HG02973 (cell line): ENCODE results near the gene C11orf68.

Experiments
- ATAC-seq: cut with Tn5 transposase; IDR thresholded peaks from one replicate; pipeline ENCODE4 v1.9.1; 2021; ENCODE audit warnings: moderate library complexity; ENCODE audit not compliant: unreplicated experiment

Gene C11orf68

DNA sequence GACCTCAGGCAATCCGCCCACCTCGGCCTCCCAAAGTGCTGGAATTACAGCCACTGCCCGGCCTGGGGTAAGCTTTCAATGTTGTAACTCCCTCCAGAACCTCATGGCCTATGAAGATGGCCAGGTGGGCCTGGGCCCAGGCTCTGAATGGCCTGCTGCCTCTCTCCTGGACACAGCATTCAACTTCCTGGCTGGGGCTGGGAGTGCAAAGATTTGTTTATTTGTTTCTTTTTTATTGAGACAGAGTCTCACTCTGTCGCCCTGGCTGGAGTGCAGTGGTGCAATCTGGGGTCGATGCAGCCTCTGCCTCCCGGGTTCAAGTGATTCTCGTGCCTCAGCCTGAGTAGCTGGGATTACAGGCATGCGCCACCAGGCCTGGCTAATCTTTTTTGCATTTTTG, 25.9 kb upstream of the C11orf68 start:
- no peak for ATAC-seq

DNA sequence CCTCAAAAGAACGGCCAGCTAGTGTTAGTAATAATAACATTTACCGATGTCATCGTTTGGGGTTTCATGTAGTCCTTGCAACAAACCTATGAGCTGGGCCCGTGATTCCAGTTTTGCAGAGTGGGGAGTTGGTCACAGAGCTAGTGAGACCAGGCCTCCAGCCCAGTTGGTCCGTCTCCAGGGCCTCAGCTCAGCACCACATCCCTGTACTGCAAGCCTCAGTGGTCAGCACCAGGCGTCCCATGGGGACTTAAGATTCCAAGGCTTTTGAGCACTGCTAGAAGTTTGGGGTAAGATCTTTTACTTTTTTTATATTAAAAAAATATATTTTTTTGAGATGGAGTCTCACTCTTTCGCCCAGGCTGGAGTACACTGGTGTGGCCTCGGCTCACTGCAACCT, 25.3 kb upstream of the C11orf68 start:
- no peak for ATAC-seq

DNA sequence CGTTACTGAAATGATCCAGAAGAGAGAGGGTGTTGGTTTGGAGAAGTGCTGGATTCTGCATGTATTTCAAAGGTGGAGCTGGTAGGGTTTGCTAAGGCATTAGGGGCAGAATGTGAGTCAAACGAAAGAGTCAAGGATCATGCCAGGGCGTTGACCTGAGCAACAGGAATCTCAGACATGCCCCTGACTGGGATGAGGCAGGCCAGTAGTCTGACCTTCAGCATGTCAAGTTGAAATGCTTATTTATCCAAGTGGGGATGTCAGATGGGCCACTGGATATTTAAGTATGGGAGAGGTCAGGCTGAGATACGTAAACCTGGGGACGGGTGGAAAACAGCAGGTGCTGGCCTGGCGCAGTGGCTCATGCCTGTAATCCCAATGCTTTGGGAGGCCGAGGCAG, 23.7 kb upstream of the C11orf68 start:
- no peak for ATAC-seq

DNA sequence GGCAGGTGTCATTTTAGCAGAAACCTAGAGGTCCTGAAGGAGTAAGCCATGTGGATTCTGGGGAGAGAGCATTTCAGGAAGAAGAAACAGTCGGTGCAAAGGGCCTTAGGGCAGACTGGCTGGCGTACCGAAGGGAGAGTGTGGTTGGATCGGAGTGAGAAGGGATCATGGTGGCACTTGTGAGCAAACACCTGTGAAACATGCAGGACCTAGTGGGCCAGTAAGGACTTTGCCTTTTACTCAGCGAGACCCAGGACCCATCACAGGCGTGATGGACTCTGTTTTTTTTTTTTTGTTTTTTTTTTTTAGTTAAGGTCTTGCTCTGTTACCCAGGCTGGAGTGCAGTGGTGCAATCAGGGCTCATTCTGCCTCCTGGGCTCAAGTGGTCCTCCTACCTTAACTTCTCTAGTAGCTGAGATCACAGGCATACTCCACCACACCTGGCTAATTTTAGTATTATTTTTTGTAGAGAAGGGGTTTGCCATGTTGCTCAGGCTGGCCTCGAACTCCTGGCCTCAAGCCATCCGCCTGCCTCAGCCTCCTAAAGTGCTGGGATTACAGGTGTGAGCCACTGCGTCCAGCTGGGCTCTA, 23.0 kb upstream of the C11orf68 start:
- ATAC-seq, result no peak

DNA sequence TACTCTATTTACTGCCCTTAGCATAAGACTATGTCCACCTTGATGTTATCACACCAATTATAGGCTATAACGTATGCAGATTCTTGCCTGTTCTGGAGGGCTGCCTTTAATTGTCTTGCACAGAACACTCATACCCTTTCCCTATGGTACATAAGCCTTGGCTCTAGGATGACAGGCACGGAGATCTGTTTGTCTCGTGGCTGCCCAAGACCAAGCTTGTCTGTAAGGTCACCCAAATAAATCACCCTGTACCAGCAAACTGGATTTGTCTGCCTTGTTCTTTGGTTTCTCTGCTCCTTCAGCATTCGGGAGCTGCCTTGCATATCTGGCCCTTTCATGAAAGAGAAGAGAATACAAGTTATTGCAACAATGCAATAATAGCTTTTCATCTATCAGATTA, 18.9 kb upstream of the C11orf68 start:
- ATAC-seq, result no peak

DNA sequence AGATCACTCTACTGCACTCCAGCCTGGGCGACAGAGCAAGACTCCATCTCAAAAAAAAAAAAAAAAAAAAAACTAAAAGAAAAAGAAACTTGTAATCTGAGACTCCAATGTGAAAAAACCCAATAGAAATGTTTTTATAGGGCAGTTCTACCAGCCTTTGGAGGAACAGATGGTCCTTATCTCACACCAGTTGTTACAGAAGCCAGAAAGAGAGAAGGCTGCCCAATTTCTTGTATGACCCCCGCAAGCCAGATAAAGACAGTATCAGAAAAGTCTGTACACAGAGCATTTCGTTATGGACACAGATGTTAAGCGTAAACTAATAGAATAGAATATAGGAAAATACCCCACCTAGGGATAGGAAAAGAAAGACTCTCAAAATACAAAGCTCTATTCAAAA, 15.2 kb upstream of the C11orf68 start:
- no peak for ATAC-seq

DNA sequence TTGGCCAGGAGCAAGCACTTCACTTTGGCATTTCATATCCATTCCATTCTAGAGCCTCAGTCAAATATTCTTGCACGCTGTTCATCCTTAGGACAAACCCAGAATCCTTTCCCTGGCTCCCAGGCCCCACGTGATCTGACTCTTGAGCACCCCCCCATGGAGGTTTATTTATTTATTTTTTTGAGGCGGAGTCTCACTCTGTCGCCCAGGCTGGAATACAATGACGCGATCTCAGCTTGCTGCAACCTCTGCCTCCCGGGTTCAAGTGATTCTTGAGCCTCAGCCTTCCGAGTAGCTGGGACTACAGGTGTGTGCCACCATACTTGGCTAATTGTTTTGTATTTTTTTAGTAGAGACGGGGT, 13.7 kb upstream of the C11orf68 start:
- no peak for ATAC-seq

DNA sequence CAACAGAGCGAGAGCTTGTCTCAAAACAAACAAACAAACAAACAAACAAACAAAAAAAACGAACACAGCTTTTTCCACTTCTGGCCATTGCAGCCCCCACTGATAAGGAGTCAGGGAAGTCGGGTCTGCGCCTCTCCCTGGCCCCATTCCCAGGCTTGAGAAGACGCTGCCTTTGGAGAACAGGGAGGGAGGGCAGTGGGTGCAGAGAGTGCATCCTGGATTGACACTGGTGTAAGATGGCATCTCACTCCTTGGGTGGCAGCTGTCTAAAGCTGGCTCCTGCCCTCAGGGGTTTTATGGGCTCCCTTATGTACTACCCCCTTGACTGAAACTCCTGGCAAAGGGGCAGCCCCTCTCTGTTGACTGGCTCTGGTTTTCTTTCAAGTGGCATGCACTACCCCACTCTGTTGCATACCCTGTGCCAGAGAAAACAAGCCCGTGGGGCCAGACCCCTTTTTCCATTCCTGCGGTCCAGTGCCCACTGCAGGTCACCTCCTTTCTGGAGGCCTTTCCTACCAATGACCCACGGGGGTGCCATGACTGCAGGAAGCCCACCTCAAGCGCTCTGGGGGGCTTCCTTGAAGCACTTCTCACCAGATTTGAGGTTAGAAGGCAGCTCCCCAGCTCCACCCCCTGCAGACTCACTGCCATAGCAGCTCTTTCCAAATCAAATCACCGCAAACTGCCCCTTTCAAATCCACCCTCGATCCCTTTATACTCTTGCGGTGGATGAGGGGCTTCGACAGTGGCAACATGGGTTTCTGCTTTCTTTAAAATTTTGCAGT, 13.1 kb upstream of the C11orf68 start:
- no peak for ATAC-seq

DNA sequence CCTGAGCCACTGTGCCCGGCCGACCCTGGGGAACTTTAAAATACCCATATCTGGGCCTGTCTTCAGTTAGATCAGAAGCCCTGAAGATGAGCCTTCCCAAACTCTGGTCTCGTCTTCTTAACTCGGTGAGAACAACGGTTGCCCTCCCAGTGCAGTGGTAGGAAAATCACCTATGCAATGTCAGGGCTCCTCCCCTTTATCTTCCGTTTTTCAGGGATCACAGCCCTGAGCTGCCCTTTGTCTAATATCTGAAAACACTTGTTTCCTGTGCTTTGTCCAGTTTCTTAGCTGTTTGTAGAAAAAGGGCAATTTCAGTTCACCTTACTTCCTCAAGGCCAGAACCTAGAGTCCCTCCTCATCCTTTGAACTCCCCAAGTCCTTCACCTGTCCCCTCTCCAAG, 9.8 kb upstream of the C11orf68 start:
- no peak for ATAC-seq

DNA sequence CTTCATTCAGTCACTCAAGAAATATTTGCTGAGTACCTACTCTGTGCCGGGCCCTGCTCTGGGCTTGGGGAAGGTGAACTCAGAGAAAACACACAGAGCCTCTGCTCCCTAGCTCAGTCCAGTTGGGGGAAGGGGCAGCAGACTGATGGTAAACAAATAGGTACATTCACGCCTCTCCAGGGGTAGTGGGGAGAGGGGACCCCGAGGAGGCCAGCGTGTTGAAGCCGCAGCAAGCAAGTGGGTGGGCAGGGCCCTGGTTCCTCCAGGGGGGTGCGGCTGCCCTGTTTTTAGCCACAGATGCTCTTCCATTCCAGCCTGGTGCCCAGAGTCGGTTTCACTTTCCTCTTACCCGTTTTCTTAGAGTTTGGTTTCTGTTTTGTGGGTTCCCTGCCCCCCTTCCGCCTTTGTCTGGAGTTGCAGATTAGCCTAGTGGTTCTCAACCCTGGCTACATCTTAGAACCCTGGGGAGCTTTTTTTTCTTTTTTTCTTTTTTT, 9.1 kb upstream of the C11orf68 start:
- ATAC-seq, result peak; percentile 68

DNA sequence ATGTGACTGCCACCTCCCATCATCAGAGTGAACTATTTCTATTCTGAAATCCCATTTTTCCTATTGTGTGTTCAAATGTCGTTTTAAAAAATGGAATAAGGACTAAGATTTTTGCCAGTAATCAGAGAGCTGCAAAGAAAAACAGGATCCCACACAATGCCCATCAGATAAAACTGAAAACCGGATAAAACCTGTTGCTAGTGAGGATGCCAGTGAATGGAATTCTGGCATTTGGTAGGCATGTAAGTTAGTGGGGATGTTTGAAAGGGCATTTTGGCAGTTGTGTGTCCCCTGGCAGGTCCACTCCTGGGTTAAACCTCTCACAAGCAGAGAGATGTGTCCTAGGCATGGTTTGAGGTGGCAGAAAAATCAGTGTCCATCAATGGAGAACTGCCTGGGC, 6.5 kb upstream of the C11orf68 start:
- ATAC-seq, result no peak

DNA sequence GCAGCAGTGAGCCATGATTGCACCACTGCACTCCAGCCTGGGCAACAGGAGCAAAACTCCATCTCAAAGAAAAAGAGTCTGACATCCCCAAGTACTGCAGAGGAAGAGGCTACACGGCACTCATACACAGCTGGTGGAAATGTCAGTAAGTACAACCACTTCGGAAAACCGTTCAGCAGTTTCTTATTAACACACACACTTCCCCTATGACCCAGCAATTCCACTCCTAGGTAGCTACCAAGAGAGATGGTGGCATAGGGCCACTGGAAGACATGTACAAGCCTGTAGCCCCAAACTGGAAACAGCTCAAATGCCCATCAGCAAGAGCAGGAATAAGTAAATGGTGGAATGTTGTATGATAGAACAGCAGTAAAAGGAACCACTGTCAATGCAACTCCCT, 3.7 kb upstream of the C11orf68 start:
- no peak for ATAC-seq

DNA sequence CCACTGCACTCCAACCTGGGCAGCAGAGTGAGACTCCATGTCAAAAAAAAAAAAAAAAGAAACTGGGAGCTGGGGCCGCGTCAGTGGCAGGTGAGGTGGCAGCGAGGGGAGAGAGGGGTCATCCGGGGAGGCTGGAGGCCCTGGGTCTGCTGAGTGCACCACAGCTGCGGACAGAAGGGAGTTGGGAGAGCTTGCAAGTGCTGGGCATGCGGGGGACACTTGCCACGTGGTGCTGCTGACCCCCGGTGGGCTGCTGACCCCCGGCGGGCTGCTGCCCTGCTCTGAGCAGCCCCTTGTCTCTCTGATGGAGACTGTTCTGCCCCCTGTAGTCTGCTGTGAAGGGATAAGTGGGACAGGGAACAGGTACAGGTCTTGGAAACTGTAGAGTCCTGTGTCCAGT, 3.0 kb upstream of the C11orf68 start:
- no peak for ATAC-seq

DNA sequence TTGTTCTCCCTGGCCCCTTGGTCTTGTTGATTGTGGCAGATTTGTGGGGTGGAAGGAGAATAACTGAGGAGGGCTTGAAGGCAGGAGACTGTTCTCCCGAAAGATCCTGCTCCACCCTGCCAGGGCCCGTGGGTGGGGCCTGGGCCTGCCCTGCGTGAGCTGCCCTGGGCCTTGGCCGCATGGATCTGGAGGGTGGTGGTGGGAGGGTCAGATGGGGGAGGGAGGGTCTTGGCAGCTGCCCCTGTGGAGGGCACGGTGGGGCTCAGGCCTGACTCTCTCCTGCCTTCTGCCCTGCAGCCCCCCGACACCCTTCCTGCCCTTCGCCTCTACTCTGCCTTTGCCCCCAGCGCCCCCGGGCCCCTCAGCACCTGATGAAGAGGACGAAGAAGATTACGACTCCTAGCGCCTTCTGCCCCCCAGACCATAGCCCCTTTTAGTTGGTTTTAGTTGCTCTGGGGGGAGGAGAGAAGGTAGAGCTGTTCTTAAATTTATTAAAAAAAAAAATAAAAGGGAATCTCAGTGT, 2.2 kb upstream of the C11orf68 start:
- ATAC-seq, result no peak

DNA sequence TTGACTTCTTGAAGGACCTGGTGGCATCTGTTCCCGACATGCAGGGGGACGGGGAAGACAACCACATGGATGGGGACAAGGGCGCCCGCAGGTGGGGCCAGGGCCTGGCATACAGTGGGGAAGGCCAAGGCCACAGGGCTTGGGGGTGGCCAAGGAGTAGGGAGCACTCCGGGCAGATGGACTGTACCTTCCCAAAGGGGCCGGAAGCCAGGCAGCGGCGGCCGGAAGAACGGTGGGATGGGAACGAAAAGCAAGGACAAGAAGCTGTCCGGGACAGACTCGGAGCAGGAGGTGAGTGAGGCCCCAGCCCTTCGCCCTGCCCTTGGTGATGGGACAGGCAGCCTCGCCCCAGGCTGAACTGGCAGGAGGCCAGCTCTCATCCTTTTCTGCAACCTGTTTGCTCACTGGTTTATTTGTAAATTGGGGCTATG, 1.5 kb upstream of the C11orf68 start:
- ATAC-seq, result no peak

DNA sequence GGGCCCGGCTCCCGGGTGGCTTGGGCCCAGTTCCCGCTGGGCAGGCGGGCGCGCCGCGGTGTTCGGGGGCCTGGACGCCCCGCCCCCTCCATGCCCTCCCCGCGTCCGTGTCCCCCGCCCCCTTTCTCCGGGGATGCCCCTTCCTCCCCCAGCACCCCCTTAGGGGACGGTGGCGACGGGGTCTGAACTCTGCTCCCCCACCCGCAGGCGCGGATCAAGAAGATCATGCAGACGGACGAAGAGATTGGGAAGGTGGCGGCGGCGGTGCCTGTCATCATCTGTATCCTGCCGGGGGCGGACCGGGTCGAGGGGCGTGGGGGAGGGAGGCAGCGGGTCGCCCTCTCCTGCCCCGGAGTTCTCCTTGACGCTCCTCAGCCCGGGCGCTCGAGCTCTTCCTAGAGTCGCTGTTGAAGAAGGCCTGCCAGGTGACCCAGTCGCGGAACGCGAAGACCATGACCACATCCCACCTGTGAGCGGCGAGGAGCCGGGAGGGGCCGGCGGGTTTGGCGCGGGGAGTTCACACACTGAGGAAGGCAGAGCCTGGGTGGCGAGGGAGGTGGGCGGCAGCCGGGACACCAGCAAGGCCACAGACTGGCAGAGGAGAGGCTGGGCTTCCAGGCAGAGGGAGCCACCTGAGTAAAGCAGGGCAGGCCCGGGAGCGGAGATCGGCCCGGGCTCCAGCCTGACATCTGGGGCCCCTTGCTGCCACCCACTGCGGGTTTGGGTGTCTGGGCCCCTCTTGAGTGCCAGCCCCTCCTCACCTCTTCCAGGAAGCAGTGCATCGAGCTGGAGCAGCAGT, 910 bp upstream of the C11orf68 start:
- ATAC-seq, result peak; percentile 31

DNA sequence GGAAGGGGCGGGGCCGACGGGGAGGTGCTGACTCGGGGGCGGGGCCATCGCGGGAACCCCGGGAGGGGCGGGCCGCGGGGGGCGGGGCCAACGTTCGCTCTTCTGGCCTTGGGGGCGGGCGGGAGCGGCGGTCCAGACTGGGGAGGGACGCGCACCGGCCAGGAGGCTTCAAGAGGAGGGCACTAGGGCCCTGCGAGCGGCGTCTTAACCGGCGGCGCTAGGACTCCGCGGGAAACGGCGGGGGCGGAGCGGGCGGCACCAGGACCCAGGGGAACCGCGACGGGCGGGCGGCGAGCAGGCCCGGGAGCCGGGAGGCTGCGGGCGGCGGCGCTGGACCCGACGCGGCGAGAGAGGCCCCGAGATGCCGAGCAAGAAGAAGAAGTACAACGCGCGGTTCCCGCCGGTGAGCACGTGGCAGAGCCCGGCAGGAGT, 295 bp upstream of the C11orf68 start, which contains the start of gene DRAP1:
TSS of gene DRAP1 (plus strand) at position 286 of the 432 bp plus-strand sequence. CDS start at position 362, 76 bp downstream.
- peak; percentile 77 for ATAC-seq

DNA sequence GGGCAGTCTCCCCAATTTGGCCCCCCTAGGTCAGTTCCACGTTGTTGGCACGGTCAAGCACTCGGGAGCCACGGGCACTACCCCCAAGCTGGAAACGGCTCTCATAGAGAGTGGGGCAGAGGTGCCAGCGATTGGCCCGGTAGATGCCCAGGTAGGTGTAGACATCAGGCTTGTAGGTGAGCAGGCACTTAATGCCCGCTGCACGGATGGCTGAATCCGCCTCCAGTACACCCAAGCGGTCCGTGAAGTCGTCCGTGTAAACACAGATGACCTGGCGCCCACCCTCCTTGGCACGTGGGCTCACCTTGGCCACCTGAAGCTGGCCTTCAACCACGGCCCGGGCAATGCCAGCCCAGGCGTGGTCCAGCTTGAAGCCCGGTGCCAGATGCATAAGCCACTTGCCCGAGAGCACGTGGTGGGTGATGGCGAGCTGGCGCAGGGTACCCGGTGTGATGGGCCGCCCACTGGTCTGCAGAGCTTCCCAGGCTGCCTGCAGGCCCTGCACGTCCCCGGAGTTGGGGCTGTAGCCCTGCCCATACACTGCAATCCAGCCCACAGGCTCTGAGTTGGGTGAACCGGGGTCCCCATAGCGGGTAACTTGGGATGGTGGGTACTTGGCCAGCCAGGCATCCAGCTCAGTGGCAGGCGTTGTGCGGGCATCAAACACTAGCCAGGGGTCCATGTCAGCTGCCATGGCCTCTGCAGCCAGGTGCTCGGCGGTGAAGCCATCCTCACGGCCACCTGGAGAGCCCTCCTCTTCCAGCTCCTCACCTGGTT, 1.2 kb downstream of the C11orf68 start:
- no peak for ATAC-seq

DNA sequence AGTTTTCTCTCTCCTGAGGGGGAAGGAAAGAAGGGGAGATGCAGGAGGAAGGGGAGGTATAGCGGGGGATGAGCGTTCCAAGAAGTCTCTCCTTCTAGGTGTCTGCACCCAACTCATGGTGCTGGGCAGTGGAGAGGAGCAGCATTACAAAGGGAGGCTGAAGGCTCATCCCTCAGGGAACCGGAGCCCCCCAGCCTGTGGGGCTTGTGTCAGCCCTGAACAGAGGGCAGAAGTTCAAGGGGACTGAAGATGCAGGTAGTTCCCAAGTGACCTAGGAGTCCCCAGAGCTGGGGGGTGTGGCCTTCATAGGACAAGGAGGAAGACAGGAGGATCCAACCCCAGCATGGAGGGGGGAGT, 1.8 kb downstream of the C11orf68 start:
- no peak for ATAC-seq

DNA sequence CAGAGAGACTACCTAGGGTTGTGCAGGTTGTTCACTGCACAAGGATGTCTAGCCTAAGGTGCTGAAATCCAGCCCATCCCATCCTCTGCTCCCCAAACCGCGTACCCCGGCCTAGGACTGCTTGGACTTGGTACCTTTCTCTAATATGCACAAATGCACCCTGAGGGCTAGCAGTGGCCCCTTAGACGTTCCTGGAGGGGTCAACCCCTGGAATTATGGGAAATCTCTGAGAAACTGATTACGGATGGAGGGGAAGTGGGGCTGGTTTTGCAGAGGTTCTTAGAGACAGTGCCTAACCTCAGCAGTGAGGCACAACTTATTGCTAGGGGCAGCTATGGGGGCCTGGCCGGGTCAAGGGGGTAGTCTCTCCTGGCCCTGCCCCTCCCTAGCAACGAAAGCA, 2.5 kb downstream of the C11orf68 start:
- ATAC-seq, result no peak

DNA sequence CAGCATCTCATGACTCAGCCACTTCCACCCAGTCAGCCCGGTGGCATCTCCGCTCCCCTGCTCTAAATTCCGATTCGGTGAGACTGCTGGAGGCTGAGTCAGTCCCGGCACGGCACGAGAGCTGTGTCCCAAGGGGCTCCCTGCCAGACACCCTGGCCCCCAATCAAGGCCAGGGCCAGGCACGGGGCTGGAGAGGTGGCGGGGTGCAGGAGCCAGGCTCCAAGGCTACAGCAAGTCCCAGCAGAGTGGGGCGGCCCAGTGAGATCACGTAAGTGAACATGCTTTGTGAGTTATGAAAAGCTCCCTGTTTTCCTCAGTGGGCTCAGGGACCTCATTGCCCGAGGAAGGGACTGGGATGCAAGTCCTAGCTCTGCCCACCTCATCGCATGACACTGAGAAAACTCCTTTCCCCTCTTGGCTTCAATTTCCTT, 3.0 kb downstream of the C11orf68 start:
- no peak for ATAC-seq
